DMS 273 treated with DMSO at 0.1 percent for 48 hours (cell line): ENCODE measurements around the gene RAP1B.

ENCODE experiments used
- DNase-seq: peaks from one replicate; lab custom pipeline; 2025; lab: John Stamatoyannopoulos, UW

Gene RAP1B

DNA sequence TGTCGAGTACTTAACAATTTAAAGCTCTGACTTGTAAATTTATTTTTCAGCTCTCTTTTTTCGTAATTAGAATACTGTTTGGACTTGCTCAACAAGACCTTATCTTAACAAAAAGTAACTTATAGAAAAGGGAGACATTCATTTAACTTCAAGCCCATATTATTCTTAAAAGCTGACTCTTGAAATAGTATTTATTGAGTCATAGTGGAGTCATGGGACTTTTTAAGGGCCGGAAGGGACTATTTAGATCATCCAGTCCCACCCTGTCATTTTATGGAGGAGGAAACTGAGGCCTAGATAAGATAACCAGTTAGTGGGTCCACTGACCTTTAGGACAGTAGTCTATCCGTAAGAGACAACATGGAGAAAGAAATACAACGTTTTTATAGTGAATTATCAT lies 1.5 kb downstream of the RAP1B start:
- no peak for DNase-seq

DNA sequence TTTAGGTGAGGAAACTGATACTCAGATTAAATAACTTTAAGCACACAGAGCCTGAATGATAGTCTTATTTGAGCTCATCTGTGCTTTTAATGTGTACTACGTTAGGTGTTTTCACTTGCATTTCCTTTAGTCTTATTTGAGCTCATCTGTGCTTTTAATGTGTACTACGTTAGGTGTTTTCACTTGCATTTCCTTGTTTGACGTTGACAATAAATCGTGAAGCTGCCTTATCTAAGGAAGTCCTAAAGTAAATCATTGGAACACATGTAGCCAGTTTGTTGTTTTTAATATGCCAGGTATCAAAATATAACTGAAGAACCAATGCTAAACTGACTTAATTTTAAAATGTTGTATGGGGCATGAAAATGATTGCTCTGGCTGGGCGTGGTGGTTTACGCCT lies 2.0 kb downstream of the RAP1B start:
- DNase-seq = no peak

DNA sequence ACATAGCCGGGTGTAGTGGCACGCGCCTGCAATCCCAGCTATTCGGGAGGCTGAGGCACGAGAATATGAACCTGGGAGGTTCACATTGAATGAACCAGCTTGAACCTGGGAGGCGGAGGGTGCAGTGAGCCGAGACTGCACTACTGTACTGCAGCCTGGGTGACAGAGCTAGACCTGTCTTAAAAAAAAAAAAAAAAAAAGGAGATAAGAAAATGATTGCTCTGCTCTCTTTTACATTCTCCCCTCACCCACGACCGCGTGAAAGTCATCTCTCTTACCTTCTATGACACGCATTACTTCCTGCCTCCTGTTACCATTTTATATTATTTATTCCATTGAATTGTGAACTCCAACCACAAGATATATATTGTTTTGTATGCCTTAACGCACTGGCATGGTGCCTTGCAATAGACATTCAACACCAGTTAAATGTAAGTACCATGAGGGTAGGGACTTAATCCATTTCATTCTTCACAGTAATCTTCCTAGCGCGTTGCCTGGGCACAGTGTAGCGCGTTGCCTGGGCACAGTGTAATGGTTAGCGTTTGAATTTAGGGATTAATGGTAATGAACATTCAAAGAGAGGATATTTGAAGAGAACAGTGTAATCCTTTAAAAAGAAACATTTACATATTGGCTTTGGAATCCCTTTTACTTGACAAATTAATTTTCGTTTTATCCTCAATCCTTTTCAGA lies 2.7 kb downstream of the RAP1B start:
- DNase-seq = no peak

DNA sequence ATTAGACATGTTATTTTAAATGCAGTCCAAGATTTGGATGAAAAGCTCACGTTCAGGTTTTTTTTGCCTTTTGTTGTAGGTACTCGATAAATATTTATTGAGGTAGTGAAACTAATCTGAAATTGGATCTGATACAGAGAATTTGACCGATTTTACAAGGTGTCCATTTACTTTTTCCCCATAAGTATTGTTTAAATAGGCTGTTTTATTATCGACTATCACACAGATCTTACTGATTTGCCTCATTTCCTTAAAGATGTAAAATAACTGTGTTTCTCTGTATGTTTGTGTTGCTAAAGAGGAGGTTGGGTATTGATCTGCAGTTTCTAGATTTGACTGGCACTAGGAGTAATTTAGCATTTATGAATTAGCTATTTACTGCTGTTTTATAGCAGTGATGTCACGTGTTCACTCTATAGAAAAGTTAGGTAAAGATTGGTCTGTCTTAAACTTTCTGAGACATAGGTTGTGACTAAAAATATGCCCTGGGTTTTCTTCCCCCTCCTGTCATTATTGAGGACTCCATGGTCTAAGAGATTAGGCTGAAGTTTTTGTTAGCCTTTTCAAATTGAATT lies 3.5 kb downstream of the RAP1B start:
- no peak for DNase-seq

DNA sequence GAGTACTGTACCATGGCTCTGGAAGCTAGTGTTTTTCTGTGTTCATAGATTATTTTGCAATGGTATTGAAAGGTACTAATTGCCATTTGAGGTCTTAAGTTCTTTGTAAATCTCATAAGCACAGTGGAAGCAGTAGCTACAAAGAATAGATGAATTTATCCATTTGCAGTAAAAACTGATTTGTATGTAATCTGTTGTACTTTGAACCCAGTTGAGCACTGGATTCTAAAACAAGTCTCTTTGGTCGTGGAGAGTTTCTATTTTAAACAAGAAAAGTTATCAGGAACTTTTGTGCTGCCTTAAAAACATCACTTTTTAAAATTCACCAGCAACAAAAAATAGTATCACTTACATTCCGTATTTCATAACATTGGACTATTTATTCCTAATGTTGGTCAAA lies 4.1 kb downstream of the RAP1B start:
- DNase-seq = no peak

DNA sequence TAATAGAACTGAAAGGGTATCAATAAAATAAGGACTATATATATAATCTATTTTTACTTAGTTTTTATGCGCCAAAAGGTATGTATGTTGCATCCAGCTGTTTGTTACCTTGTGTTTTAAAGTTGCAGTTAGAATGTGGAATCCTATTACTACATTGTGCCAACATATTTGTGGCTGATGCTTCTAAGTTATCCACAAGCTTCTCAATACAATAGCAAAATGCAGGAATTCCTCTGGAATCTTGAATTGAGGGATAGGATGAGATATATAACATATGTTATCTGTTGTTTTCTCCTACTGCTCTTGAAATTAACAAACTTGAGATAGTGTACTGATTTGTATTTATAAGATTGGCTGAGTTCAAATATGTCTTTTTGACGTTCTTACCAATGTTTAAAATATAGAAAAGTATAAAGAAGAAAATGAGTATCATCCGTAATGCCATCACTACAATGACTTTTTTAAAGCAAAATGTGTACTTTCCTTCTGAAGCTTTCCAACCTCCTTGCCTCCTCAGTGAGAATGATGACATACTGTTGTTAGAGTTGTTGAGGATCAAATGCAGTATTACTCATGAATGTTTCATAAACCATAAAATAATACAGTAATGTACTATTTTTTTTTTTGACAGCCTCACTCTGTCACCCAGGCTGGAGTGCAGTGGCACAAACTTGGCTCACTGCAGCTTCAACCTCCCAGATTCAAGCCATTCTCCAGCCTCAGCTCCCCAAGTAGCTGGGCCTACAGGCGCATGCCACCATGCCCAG lies 6.6 kb downstream of the RAP1B start:
- no peak for DNase-seq

DNA sequence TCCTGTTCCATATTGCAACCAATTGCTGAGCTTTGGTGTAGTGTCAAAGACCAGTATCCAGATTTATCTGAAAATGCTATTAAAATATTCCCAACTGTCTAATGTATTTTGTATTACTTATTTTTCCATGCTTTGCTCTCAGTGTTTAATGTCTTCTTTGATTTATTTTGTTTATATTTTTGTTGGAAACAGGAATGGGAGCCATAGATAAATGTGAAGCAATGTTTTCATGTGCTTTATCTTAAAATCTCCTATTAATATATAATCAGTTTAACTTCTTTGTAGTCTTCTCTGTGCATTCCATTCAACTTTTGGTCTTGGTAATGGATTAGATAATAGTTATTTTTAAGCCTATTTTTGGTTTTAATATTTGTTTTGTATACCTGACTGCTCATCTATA lies 8.8 kb downstream of the RAP1B start:
- no peak for DNase-seq

DNA sequence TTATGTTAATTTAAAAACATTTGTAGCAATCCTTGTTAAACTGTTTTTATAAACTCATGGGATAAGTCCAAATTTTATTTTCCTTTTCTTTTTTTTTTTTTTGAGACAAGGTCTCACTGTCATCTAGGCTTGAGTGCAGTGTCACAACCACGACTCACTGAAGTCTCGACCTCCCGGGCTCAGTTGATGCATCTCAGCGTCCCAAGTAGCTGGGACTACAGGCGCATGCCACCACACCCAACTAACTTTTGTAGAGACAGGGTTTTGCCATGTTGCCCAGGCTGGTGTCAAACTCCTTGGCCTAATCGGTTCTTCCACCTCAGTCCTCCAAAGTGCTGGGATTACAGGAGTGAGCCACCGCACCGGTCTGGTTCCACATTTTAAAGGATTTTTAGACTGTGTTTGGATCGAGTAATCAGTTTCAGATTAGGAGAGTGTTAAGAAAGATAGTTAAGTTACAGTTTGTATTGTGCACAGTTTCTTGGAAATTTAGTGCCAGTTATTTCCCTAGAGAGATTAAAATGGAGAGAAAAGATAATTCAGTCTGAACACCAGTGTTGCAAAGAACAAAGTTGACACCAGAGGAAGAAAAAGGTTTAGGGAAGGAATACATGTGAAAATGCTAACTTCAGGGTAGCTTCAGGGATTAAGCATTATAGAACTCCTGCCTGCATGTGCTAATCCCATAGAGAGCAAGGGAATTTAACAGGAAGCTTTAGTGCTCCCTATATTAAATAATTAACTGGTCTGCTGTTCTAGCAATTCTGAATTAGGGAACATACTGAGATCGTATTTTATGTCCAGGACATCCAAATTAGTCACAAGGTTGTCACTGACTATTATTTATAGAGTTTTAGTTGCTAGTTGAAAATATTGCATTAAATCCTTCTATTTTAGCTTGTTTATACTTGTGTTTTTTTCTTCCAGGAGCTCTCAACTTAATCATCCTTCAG lies 10.1 kb downstream of the RAP1B start:
- no peak for DNase-seq

DNA sequence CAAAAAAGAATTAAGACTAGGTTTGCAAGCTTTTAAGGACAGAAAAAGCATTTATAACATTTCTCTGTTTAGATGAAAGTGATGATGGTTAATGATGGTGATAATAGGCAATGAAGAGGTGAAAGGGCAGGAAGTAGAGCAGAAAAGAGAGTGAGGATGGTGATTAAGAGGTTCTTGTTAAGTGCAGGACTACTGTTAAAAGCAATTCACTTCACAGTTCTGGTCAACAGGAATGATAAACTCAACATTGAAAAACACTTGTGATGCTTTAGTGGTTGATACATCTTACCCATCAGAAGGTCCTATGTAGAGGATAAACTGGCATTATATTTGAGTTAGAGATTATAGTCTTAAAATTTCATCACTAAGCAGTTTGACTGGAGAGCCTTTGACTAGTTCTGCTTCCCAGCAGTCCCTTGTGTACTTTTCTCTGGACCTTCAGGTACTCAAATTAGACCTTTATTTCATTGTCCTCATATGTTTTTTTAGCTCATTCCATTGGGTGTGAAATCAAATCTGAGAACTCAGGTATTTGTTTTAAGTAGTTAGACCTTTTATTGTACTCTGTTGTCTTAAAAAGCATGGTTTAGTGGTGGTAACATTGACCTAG lies 10.9 kb downstream of the RAP1B start:
- DNase-seq = no peak

DNA sequence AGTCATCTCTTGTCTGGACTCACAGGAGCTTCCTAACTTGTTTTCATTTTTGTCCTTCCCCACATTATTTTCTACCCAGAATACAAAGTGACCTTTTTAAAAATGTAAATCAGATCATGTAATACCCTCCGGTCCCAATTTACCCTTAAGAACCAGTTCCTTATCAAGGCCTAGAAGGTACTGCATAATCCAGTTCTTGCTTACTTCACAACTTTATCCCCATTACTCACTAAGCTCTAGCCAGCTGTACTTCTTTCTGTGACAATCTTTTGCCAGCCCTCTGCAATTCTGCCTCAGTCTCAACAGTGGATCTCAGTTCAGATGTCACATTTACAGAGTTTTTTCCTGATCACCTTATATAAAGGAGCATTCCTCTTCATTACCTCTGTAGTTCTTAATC lies 11.6 kb downstream of the RAP1B start:
- DNase-seq = no peak

DNA sequence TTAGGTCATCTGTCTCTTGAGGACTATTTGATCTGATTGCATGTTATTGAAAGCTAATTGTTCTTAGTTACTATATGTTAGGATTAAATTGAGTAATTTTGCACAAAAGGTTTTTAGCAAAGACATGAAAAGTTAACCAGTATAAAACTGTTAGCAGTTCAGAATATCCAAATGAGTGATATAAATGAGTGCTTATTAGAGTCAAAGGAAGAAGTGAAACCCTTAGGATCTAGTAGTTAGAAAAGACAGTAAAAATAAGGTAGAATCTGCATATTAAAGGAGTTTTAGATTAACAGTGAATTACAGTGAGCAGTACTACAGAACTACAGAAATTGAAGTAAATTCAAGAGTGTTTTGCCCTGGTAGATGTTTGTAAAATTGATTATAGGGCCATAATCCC lies 12.4 kb downstream of the RAP1B start:
- no peak for DNase-seq

DNA sequence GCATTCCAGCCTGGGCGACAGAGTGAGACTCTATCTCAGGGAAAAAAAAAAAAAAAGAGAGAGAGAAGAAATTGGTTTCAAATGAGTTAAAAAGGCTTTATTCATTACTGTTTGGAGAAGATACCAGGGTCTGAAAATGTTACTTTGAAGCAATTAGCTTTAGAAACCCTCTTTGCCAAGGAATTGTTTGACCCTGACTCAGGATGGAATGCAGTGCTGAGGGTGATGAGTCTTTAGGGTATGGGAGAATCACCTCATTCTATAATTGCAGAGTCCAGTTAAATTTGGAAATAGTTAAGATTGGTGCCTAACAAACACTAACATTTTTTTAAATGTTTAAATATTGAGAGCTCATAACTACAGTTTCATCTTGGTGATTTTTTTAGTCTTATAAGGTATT lies 13.3 kb downstream of the RAP1B start:
- no peak for DNase-seq

DNA sequence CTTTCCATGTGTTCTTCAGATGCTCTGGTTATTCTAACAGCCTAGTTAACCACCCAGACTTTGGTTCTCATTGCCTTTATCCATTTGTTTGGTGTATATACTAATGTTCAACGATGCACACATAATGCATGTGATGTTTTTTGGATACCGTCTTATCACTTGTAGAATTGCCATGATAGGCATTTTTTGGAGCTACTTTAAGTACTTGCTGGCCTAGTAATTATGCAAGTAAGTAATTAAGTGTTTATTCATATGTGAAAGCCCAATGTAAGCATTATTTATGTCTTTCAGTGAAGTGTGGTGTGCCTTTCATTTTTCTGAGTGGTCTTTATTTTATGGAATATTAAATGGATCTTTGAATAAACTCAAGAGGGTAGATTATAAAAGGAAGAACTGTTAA lies 14.2 kb downstream of the RAP1B start:
- no peak for DNase-seq

DNA sequence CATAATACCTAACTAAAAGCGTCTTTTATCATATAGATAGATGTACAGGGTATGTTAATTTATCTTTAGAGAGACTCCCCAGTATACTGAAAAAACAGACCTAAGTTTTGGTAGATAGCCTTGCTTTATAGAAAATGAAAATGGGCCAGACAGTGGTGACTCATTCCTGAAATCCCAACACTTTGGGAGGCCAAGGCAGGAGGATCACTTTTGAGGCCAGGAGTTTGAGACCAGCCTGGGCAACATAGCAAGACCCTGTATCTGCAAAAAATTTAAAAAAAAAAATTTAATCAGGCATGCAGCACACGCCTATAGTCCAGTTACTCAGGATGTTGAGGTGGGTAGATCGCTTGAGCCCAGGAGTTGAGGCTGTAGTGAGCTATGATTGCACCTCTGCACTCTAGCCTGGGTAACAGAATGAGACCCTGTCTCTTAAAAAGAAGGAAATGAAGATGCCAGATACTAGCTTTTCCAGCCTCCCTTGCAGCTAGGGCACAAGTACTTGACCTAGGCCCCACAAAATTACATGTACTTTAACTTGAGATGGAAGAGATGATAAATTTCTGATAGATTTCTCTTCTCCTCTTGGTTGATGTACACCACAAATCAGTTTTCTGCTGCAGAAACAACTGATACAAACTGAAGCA lies 17.1 kb downstream of the RAP1B start:
- DNase-seq = no peak

DNA sequence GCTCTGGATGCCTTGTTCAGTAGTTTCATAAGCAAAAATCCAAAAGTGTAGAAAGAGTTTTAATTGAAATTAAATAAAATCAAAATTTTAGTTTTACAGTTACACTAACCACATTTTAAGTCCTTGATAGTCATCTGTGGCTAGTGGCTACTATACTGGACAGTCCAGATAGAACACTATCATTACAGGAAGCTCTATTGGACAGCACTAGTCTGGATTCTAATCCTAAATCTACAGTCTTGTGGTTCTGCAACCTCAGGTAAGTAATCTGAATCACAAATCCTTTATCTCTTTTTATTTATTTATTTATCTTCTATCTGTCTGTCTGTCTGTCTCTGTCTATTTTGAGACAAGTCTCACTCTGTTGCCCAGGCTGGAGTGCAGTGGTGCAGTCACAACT lies 18.0 kb downstream of the RAP1B start:
- DNase-seq = no peak

DNA sequence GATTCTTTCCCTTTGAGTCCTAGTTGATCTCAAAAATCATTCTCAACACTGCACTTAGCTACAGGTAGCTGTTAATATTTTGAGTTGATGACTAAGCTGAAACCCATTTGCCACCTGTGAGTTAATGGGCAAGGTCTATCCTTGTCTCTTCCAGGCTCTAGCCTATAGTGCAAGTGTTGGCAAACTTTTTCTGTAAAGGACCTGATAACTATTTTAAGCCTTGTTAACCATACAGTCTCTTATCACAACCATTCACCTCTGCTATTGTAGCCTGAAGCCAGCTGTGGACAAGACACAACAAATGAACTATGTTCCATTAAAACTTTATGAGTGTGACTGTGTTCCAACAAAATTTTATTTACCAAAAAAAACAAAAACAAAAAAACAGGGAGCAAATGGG lies 19.4 kb downstream of the RAP1B start:
- no peak for DNase-seq

DNA sequence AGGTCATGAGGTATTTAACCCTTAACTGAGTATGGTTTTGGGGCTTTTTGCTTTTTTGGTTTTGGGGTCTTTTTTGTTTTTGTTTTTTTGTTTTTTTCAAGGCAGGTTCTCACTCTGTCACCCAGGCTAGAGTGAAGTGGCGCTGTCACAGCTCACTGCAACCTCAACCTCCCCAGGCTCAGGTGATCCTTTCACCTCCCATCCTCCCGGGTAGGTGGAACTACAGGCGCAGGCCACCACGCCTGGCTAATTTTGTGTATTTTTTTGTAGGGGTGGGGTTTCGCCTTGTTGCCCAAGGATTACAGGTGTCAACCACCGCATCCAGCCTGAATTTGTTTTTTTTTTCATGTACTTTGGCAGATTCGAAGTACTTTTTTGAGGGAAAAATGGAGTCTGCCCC lies 19.9 kb downstream of the RAP1B start:
- no peak for DNase-seq

DNA sequence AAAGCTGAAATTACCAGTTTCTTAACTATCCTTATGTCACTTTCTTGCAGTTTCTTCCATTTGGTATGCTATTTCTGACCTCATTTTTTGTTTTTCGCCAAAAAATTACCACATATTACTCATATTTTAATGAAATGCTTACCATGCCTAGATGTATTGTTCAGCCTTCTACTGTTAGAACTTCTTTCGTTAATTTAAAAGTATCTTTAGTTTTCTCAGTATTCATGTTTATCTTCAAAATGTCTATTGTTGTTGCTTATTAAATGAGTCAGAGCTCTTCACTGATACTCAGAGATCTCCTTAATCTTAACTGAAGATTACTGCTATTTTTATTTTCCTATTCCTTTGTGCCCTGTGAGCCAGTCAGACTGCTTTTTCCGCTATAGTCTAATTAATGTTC lies 20.5 kb downstream of the RAP1B start:
- no peak for DNase-seq

DNA sequence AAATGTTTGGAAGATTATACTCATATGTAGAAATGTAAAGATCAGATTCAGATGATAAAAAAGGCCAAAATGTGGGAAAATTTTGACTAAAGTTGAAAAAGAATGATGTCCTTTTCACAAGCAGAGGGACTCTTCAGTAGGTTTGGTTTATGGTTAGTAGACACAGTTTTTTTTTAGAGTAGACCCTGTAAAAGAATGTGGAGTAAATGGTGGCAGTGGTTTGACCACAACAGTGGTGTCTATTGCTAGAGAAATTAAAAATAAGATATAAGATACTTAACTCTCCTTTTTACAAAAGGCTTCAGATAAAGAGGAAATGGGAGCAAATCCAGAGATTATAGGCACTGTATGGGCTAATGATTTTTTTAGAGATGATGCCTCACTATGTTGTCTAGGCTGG lies 21.8 kb downstream of the RAP1B start:
- DNase-seq = no peak

DNA sequence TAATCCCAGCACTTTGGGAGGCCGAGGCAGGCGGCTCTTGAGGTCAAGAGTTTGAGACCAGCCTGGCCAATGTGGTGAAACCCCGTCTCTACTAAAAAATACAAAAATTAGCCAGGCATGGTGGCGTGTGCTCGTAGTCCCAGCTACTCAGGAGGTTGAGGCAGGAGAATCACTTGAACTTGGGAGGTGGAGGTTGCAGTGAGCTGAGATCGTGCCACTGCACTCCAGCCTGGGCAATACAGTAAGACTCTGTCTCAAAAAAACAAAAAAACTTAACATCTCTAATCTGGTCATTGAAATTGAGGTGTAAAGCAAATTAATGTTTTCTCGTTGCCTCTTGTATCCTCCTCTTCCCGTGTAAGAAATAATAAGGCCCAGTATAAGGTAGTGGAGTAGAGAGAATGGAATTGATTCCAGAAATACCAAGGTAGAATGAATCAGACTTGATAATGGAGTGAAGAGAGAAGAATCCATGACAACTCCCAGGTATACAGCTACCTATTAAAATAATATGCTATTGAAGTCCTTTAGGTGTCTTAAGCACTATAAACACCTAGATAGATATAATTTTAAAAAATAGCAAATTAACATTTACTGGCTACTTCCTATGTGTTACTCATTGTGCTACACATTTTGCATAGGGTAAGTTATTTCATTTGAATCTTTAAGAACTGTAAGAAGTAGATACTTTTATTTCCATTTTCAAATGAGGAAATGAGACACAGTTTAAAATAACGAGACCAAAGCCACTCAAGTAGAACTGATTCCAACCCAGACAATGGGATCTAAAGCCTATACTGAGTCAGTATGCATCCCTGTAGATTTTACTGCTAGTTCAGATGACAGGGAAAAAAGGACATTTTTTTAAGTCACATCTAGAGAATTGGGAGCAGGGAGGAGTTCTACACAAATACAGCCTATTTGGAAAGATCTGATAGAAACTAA lies 23.2 kb downstream of the RAP1B start:
- no peak for DNase-seq
